Suprapubic skin (tissue), 3 donors: ENCODE results near the gene MFSD1.

ENCODE experiments used
- POLR2A ChIP-seq, 2 donors: fragments of 450-650 bp; IDR thresholded peaks; one replicate each; pipeline ENCODE4 v1.6.1; 2017; ENCODE audit warnings: antibody characterized with exemption in 2 of 2, mild to moderate bottlenecking in 2 of 2, moderate library complexity in 2 of 2
- TF ChIP-seq, protein P1 (sequence below), 2 donors: fragments of 200-600 bp in 1 of 2; fragments of 450-650 bp in 1 of 2; sonication (generic) in 1 of 2; IDR thresholded peaks; one replicate each; pipeline ENCODE4 v1.5.1; 2016 to 2019; ENCODE audit warnings: antibody characterized with exemption in 2 of 2, mild to moderate bottlenecking in 1 of 2, moderate library complexity in 1 of 2

DNA sequence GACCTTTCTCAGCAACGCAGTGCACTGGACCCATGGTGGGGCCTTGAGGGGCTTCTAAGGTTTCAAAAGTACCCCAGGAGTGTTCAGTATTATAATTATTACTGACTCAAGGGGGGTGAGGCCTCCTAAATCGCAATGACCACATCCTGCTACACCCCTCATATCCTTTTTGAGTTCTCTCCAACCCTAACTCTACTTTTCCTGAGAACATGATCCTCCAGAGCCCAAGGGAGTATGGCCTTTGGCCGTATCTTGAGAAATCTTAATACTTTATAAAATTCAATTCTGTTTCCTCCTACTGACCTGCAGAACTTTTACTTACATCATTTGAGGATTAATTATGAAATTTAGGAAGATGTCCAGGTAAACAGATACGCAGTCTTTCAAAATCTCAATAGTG is 39.2 kb upstream of the MFSD1 start:
- TF ChIP-seq POLR2A (IDR thresholded peaks at IDR 0.05): no peak
- TF ChIP-seq, protein P1, sequence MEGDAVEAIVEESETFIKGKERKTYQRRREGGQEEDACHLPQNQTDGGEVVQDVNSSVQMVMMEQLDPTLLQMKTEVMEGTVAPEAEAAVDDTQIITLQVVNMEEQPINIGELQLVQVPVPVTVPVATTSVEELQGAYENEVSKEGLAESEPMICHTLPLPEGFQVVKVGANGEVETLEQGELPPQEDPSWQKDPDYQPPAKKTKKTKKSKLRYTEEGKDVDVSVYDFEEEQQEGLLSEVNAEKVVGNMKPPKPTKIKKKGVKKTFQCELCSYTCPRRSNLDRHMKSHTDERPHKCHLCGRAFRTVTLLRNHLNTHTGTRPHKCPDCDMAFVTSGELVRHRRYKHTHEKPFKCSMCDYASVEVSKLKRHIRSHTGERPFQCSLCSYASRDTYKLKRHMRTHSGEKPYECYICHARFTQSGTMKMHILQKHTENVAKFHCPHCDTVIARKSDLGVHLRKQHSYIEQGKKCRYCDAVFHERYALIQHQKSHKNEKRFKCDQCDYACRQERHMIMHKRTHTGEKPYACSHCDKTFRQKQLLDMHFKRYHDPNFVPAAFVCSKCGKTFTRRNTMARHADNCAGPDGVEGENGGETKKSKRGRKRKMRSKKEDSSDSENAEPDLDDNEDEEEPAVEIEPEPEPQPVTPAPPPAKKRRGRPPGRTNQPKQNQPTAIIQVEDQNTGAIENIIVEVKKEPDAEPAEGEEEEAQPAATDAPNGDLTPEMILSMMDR (IDR thresholded peaks at IDR 0.05): no peak
